ENCODE measurements around the gene ATG101.

DNA sequence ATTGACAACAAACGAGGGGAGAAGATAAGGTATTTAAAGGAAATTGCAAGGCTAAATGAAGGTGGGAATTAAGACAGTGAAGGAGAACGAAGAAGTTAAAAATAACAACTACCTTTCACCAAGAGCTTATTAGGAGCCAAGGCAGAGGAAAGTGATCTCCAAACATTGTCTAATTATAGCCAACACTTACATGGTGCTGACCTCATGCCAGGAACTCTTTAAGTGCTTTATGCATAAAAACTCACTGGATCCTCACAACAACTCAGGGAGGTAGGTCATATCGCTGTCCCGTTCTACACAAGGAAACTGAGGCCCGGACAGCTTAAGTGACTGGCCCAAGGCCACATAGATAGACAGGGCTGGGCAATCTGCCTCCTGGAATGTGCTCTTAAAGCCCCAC is 43.5 kb upstream of the ATG101 start:
- no peak for TF ChIP-seq FOSL2 (IDR thresholded peaks at IDR 0.05; ENCODE audit: borderline replicate concordance, low read depth)
- TF ChIP-seq POLR2AphosphoS5 (IDR thresholded peaks at IDR 0.05; ENCODE audit: low read depth, low read length), result no peak
- TF ChIP-seq MAX (IDR thresholded peaks at IDR 0.05; ENCODE audit: low read depth), result no peak
- no peak for TF ChIP-seq CTCF (IDR thresholded peaks at IDR 0.05)
- TF ChIP-seq TAF1 (IDR thresholded peaks at IDR 0.05; ENCODE audit: borderline replicate concordance, low read depth, low read length), result no peak
- TF ChIP-seq EP300 (IDR thresholded peaks at IDR 0.05; ENCODE audit: borderline replicate concordance in 1 of 2, low read depth in 1 of 2, low read length in 1 of 2), result no peak
- TF ChIP-seq, protein P1, sequence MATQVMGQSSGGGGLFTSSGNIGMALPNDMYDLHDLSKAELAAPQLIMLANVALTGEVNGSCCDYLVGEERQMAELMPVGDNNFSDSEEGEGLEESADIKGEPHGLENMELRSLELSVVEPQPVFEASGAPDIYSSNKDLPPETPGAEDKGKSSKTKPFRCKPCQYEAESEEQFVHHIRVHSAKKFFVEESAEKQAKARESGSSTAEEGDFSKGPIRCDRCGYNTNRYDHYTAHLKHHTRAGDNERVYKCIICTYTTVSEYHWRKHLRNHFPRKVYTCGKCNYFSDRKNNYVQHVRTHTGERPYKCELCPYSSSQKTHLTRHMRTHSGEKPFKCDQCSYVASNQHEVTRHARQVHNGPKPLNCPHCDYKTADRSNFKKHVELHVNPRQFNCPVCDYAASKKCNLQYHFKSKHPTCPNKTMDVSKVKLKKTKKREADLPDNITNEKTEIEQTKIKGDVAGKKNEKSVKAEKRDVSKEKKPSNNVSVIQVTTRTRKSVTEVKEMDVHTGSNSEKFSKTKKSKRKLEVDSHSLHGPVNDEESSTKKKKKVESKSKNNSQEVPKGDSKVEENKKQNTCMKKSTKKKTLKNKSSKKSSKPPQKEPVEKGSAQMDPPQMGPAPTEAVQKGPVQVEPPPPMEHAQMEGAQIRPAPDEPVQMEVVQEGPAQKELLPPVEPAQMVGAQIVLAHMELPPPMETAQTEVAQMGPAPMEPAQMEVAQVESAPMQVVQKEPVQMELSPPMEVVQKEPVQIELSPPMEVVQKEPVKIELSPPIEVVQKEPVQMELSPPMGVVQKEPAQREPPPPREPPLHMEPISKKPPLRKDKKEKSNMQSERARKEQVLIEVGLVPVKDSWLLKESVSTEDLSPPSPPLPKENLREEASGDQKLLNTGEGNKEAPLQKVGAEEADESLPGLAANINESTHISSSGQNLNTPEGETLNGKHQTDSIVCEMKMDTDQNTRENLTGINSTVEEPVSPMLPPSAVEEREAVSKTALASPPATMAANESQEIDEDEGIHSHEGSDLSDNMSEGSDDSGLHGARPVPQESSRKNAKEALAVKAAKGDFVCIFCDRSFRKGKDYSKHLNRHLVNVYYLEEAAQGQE (IDR thresholded peaks at IDR 0.05; ENCODE audit: low read depth, low read length), result no peak

All from SK-N-SH (cell line).